Keratinocyte (primary cell): Measurements from ENCODE around the gene FREM2. TPM values are rescaled to one million over a fixed set of nuclear protein-coding genes. Genes with fewer than 3 reads are reported as not detected.

Experiments used
- DNase-seq: peaks from one replicate; pipeline ENCODE4 v3.0.0-alpha.2; 2011; ENCODE audit warnings: low read depth, missing footprints, low spot score
- FAIRE-seq: peaks from 2 replicates; lab custom pipeline; 2011; peaks lifted over from hg19 to GRCh38; lab: Jason Lieb, UNC
- H2AFZ ChIP-seq: 2 replicates; pipeline ENCODE4 v1.6.0; 2012; ENCODE audit warnings: low read length, control low read depth, inconsistent platforms; ENCODE audit not compliant: control insufficient read depth
- H3K27ac ChIP-seq: 2 replicates; pipeline ENCODE4 v1.5.1; 2011; ENCODE audit warnings: low read length; ENCODE audit not compliant: control insufficient read depth, insufficient read depth
- H3K27me3 ChIP-seq: 3 replicates; pipeline ENCODE4 v1.6.0; 2011; ENCODE audit warnings: low read length; ENCODE audit not compliant: control insufficient read depth, insufficient read depth; ENCODE audit errors: extremely low read depth
- H3K36me3 ChIP-seq, 2 experiments: 2 replicates in 1 of 2; 3 replicates in 1 of 2; pipeline ENCODE4 v1.5.1; 2011; ENCODE audit warnings: low read length in 2 of 2, mild to moderate bottlenecking in 1 of 2; ENCODE audit not compliant: control insufficient read depth in 2 of 2, insufficient read depth in 2 of 2; ENCODE audit errors: extremely low read depth in 1 of 2
- H3K4me1 ChIP-seq: 3 replicates; pipeline ENCODE4 v1.5.1; 2011; ENCODE audit warnings: low read length; ENCODE audit not compliant: control insufficient read depth, insufficient read depth; ENCODE audit errors: extremely low read depth
- H3K4me2 ChIP-seq: 3 replicates; pipeline ENCODE4 v1.6.0; 2011; ENCODE audit warnings: low read depth, low read length; ENCODE audit not compliant: control insufficient read depth, insufficient read depth; ENCODE audit errors: extremely low read depth
- H3K4me3 ChIP-seq, 3 experiments: fragments of 200-600 bp in 1 of 3; sonication (generic) in 1 of 3; 2 replicates in 2 of 3; 3 replicates in 1 of 3; pipeline ENCODE4 v1.5.1; 2011 to 2016; ENCODE audit warnings: low read length in 3 of 3, mild to moderate bottlenecking in 3 of 3, control low read depth in 2 of 3, inconsistent platforms in 1 of 3, low read depth in 1 of 3, mixed read lengths in 1 of 3, mixed run types in 1 of 3, moderate library complexity in 1 of 3; ENCODE audit not compliant: control insufficient read depth in 2 of 3, insufficient read depth in 2 of 3; ENCODE audit errors: extremely low read depth in 1 of 3
- H3K79me2 ChIP-seq: 2 replicates; pipeline ENCODE4 v1.6.0; 2012; ENCODE audit warnings: low read length; ENCODE audit not compliant: control insufficient read depth, insufficient read depth
- H3K9ac ChIP-seq: 3 replicates; pipeline ENCODE4 v1.6.0; 2011; ENCODE audit warnings: low read length; ENCODE audit not compliant: control insufficient read depth, insufficient read depth; ENCODE audit errors: extremely low read depth
- H3K9me1 ChIP-seq: 3 replicates; pipeline ENCODE4 v1.6.0; 2011; ENCODE audit warnings: low read length; ENCODE audit not compliant: control insufficient read depth, insufficient read depth; ENCODE audit errors: extremely low read depth
- H3K9me3 ChIP-seq: 2 replicates; pipeline ENCODE4 v1.5.1; 2012; ENCODE audit warnings: low read depth, low read length; ENCODE audit not compliant: control insufficient read depth
- H4K20me1 ChIP-seq: 3 replicates; pipeline ENCODE4 v1.6.0; 2011; ENCODE audit warnings: low read length; ENCODE audit not compliant: control insufficient read depth, insufficient read depth; ENCODE audit errors: extremely low read depth
- CTCF ChIP-seq, 3 experiments: IDR thresholded peaks in 1 of 3; conservative IDR thresholded peaks in 1 of 3; optimal IDR thresholded peaks in 1 of 3; 2 replicates in 2 of 3; 3 replicates in 1 of 3; pipeline versions ENCODE3 to v1.5.1; 2011; ENCODE audit warnings: low read length in 3 of 3, mild to moderate bottlenecking in 3 of 3, moderate library complexity in 2 of 3, control low read depth in 1 of 3, inconsistent platforms in 1 of 3; ENCODE audit not compliant: insufficient read depth in 2 of 3; ENCODE audit errors: extremely low read depth in 1 of 3
- EZH2 ChIP-seq: IDR thresholded peaks from one replicate; pipeline ENCODE4 v1.6.1; 2012; ENCODE audit warnings: inconsistent platforms, mild to moderate bottlenecking, low read length, moderate library complexity
- dilution Hi-C: fragments of 300-500 bp; cut with MboI; formaldehyde crosslinking; loops from one replicate; pipeline ENCODE4 v1.7.0; 2020; ENCODE audit warnings: low sequenced_read_pairs; ENCODE audit not compliant: extremely low pct_ligation_motif_present
- polyA plus RNA-seq, 5 experiments: library from polyadenylated mRNA; depleted of rRNA in 3 of 5; stranded (reverse) in 3 of 5; stranded (forward) in 1 of 5; unstranded in 1 of 5; fragments of >200 nt; gene quantifications; 1 replicate in 1 of 5; 2 replicates in 3 of 5; 3 replicates in 1 of 5; pipeline versions ENCODE4 v1.2.1 to v1.2.3, GENCODE V29; 2011 to 2012; ENCODE audit warnings: missing spikeins in 2 of 5, low read depth in 1 of 5, low replicate concordance in 1 of 5

The FREM2 gene
- polyA plus RNA-seq, 1 donor (not counting 4 experiments of a cell fraction or from before 2014, with no cell fraction given), result 0.01 TPM

GRCh38 chr13:38830442-38831045 is 143.7 kb downstream of the FREM2 start:
- no peaks in the 10 kb centered on the region for H3K36me3 ChIP-seq

GRCh38 chr13:38844581-38844980 is 157.7 kb downstream of the FREM2 start:
- dilution Hi-C loops, result no loop called here
- no peaks in the 10 kb centered on the region for H4K20me1 ChIP-seq
- no peak for TF ChIP-seq CTCF (optimal IDR thresholded peaks at IDR 0.05 in 1 of 3, IDR thresholded peaks at IDR 0.05 in 1 of 3, conservative IDR thresholded peaks at IDR 0.05 in 1 of 3; ENCODE audit: extremely low read depth in 1 of 3, insufficient read depth in 2 of 3, low read length in 3 of 3)
- no peak for TF ChIP-seq EZH2
- no peaks in the 10 kb centered on the region for H3K36me3 ChIP-seq
- H3K4me1 ChIP-seq, result peaks cover 5% of the 10 kb centered on the region
- H3K9me1 ChIP-seq, result no peaks in the 10 kb centered on the region
- no peak overlapping the region for H3K4me2 ChIP-seq
- no peaks in the 10 kb centered on the region for H3K79me2 ChIP-seq
- H3K27me3 ChIP-seq, result no peaks in the 10 kb centered on the region
- FAIRE-seq (no peak), DNase-seq (no peak)
- H3K9ac ChIP-seq, result no peak overlapping the region
- H3K4me3 ChIP-seq, result no peak overlapping the region
- H2AFZ ChIP-seq, result no peak overlapping the region
- no peaks in the 10 kb centered on the region for H3K9me3 ChIP-seq
- no peak overlapping the region for H3K27ac ChIP-seq

More at GRCh38 chr13:38830442-38831045, 143.7 kb downstream of the FREM2 start:
- H3K27me3 ChIP-seq, result no peaks in the 10 kb centered on the region
- H2AFZ ChIP-seq, result no peak overlapping the region
- no peaks in the 10 kb centered on the region for H3K4me1 ChIP-seq
- dilution Hi-C loops, result no loop called here
- FAIRE-seq (no peak), DNase-seq (no peak)
- TF ChIP-seq CTCF (optimal IDR thresholded peaks at IDR 0.05 in 1 of 3, IDR thresholded peaks at IDR 0.05 in 1 of 3, conservative IDR thresholded peaks at IDR 0.05 in 1 of 3; ENCODE audit: extremely low read depth in 1 of 3, insufficient read depth in 2 of 3, low read length in 3 of 3) (no peak), EZH2 (no peak)
- H3K4me2 ChIP-seq, result no peak overlapping the region
- H3K27ac ChIP-seq, result no peak overlapping the region
- H3K9me3 ChIP-seq, result no peaks in the 10 kb centered on the region
- H3K4me3 ChIP-seq, result no peak overlapping the region
- no peaks in the 10 kb centered on the region for H4K20me1 ChIP-seq
- H3K79me2 ChIP-seq, result no peaks in the 10 kb centered on the region
- no peaks in the 10 kb centered on the region for H3K9me1 ChIP-seq
- no peak overlapping the region for H3K9ac ChIP-seq
